ENCODE results near the gene PCP2. TPM values are rescaled to one million over a fixed set of nuclear protein-coding genes. Genes with fewer than 3 reads are reported as not detected.
"Not testable (repeated sequence)": the region's sequence is repeated elsewhere in the genome, so short reads cannot be mapped to it uniquely, and the experiment has no call there.

PCP2 gene
- total RNA-seq, 3 donors from 2014 or later (not counting 1 experiment from before 2014, with no cell fraction given): 5.4 to 8.4 (median 7.7) TPM

- Mint-ChIP-seq H3K4me3 (no peak overlapping the region), H3K36me3 (no peaks in the 10 kb centered on the region), H3K27ac (no peak overlapping the region), H3K4me1 (peaks cover 8 to 16% of the 10 kb centered on the region in 2 donors), H3K9me3 (peaks cover 0 to 2% of the 10 kb centered on the region in 2 donors), H3K27me3 (ENCODE audit: low read depth in 2 of 2) (no peaks in the 10 kb centered on the region)
- Histone ChIP-seq H3K27ac (ENCODE audit: low read length) (no peak overlapping the region), H3K4me3 (ENCODE audit: low read length) (no peak overlapping the region), H3K27me3 (ENCODE audit: control insufficient read depth, insufficient read depth, low read length) (no peaks in the 10 kb centered on the region), H3K36me3 (ENCODE audit: control insufficient read depth, insufficient read depth, low read length) (peaks cover 23% of the 10 kb centered on the region), H3K4me1 (ENCODE audit: control insufficient read depth, insufficient read depth, low read length) (peaks cover 11% of the 10 kb centered on the region), H3K9me3 (ENCODE audit: control insufficient read depth, insufficient read depth, low read length) (no peaks in the 10 kb centered on the region)
- TF ChIP-seq, protein P1, sequence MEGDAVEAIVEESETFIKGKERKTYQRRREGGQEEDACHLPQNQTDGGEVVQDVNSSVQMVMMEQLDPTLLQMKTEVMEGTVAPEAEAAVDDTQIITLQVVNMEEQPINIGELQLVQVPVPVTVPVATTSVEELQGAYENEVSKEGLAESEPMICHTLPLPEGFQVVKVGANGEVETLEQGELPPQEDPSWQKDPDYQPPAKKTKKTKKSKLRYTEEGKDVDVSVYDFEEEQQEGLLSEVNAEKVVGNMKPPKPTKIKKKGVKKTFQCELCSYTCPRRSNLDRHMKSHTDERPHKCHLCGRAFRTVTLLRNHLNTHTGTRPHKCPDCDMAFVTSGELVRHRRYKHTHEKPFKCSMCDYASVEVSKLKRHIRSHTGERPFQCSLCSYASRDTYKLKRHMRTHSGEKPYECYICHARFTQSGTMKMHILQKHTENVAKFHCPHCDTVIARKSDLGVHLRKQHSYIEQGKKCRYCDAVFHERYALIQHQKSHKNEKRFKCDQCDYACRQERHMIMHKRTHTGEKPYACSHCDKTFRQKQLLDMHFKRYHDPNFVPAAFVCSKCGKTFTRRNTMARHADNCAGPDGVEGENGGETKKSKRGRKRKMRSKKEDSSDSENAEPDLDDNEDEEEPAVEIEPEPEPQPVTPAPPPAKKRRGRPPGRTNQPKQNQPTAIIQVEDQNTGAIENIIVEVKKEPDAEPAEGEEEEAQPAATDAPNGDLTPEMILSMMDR (IDR thresholded peaks at IDR 0.05): no peak
- ATAC-seq: no peak
- 96% methylated on average over 20 of the region's 20 CpGs for whole genome bisulfite sequencing (ENCODE audit: insufficient coverage)
- intact Hi-C loops (cut with micrococcal nuclease): no loop called here
- no peak for DNase-seq
These were observed 11.0 kb upstream of the PCP2 start for GRCh38 chr19:7644550-7644877.

GRCh38 chr19:7643629-7644549 lies 10.4 kb upstream of the PCP2 start:
- H3K4me3 ChIP-seq (ENCODE audit: low read length); H3K27me3 Mint-ChIP-seq (ENCODE audit: low read depth in 2 of 2); H3K9me3 Mint-ChIP-seq; intact Hi-C loops (cut with micrococcal nuclease); H3K27me3 ChIP-seq (ENCODE audit: control insufficient read depth, insufficient read depth, low read length); H3K9me3 ChIP-seq (ENCODE audit: control insufficient read depth, insufficient read depth, low read length); H3K36me3 Mint-ChIP-seq; H3K27ac ChIP-seq (ENCODE audit: low read length); H3K4me3 Mint-ChIP-seq: not testable (repeated sequence)
- peaks cover 23% of the 10 kb centered on the region for H3K36me3 ChIP-seq (ENCODE audit: control insufficient read depth, insufficient read depth, low read length)
- H3K4me1 Mint-ChIP-seq: peaks cover 8 to 22% of the 10 kb centered on the region in 2 donors
- DNase-seq: peak in 1 of 2 donors; percentile 52
- H3K27ac Mint-ChIP-seq: peak overlapping the region in 1 of 2 donors; percentile 62
- H3K4me1 ChIP-seq (ENCODE audit: control insufficient read depth, insufficient read depth, low read length): peaks cover 18% of the 10 kb centered on the region
- WGBS (ENCODE audit: insufficient coverage): 84% methylated on average over 10 of the region's 10 CpGs
- ATAC-seq: peak in 2 of 3 donors; percentile 32 to 35

DNA sequence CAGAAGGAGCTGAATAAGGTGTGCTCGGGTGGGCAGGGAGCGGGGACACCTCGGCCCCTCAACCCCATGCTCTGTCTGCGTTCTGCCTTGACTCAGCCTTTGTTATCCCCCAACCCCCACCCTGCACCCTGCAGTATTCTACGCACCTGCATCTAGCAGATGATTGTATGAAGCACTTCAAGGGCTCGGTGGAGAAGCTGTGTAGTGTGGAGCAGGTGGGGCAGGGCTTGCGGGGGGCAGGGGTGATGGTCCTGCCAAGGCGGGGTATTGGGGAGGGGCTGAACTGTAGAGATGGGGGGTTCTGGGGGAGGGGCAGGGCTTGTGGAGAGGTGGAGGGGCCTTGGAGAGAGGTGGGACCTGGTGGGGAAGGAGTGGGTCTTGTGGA lies 9.5 kb upstream of the PCP2 start:
- TF ChIP-seq, protein P1 (IDR thresholded peaks at IDR 0.05): no peak
- Histone ChIP-seq H3K36me3 (ENCODE audit: control insufficient read depth, insufficient read depth, low read length) (peaks cover 23% of the 10 kb centered on the region), H3K4me3 (ENCODE audit: low read length) (no peak overlapping the region), H3K27me3 (ENCODE audit: control insufficient read depth, insufficient read depth, low read length) (no peaks in the 10 kb centered on the region), H3K9me3 (ENCODE audit: control insufficient read depth, insufficient read depth, low read length) (no peaks in the 10 kb centered on the region), H3K27ac (ENCODE audit: low read length) (no peak overlapping the region), H3K4me1 (ENCODE audit: control insufficient read depth, insufficient read depth, low read length) (peaks cover 26% of the 10 kb centered on the region)
- no peak for DNase-seq
- WGBS (ENCODE audit: insufficient coverage): 92% methylated on average over 7 of the region's 8 CpGs
- peak overlapping the region in 1 of 2 donors; percentile 62 for H3K27ac Mint-ChIP-seq
- intact Hi-C loops (cut with micrococcal nuclease): no loop called here
- no peaks in the 10 kb centered on the region for H3K36me3 Mint-ChIP-seq
- no peak for ATAC-seq
- H3K27me3 Mint-ChIP-seq (ENCODE audit: low read depth in 2 of 2): no peaks in the 10 kb centered on the region
- H3K9me3 Mint-ChIP-seq: peaks cover 0 to 2% of the 10 kb centered on the region in 2 donors
- peaks cover 8 to 31% of the 10 kb centered on the region in 2 donors for H3K4me1 Mint-ChIP-seq
- H3K4me3 Mint-ChIP-seq: no peak overlapping the region

DNA sequence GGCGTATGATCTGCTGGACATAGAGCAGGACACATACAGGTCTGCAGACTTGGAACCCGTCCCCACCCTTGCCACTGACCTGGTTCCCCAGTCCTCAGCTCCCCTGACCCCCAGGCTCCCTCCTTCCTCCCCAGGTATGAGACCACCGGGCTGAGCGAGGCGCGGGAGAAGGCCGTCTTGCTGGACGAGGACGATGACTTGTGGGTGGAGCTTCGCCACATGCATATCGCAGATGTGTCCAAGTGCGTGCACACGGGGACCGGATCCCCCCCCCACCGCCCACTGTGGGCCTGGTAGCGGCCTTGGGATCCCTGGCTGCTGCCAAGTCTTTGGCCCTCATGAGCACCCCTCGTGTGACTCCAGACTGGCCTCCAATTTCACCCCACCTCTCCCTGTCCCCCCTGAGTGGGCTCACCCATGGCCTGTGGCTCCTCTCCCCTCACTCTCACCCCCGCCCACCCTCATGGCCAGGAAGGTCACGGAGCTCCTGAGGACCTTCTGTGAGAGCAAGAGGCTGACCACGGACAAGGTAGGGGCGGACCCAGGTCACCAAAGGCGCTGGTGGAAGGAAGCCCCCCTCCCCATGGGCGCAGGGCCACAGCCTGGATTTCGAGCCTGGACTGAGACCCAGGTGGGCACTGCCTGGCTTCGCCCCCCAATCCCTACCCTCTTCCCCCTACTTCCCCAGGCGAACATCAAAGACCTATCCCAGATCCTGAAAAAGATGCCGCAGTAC lies 8.9 kb upstream of the PCP2 start:
- H3K9me3 ChIP-seq (ENCODE audit: control insufficient read depth, insufficient read depth, low read length): no peaks in the 10 kb centered on the region
- no peaks in the 10 kb centered on the region for H3K27me3 ChIP-seq (ENCODE audit: control insufficient read depth, insufficient read depth, low read length)
- no peak overlapping the region for H3K27ac ChIP-seq (ENCODE audit: low read length)
- 97% methylated on average over 27 of the region's 27 CpGs for WGBS (ENCODE audit: insufficient coverage)
- DNase-seq (no peak), ATAC-seq (no peak)
- TF ChIP-seq, protein P1 (IDR thresholded peaks at IDR 0.05): no peak
- peaks cover 0 to 2% of the 10 kb centered on the region in 2 donors for H3K9me3 Mint-ChIP-seq
- H3K4me1 Mint-ChIP-seq: peaks cover 13 to 36% of the 10 kb centered on the region in 2 donors
- H3K4me3 Mint-ChIP-seq: no peak overlapping the region
- peaks cover 31% of the 10 kb centered on the region for H3K4me1 ChIP-seq (ENCODE audit: control insufficient read depth, insufficient read depth, low read length)
- no peaks in the 10 kb centered on the region for H3K27me3 Mint-ChIP-seq (ENCODE audit: low read depth in 2 of 2)
- no peak overlapping the region for H3K4me3 ChIP-seq (ENCODE audit: low read length)
- H3K36me3 ChIP-seq (ENCODE audit: control insufficient read depth, insufficient read depth, low read length): peaks cover 23% of the 10 kb centered on the region
- no peaks in the 10 kb centered on the region for H3K36me3 Mint-ChIP-seq
- peak overlapping the region in 1 of 2 donors; percentile 62 for H3K27ac Mint-ChIP-seq
- intact Hi-C loops (cut with micrococcal nuclease): no loop called here
